CD1c-positive myeloid dendritic cell (primary cell): ENCODE results near the gene TMEM235.
A peak's percentile ranks its signal among the peaks of the same experiment; 100 is the strongest.
"Not testable (repeated sequence)": the region's sequence is repeated elsewhere in the genome, so short reads cannot be mapped to it uniquely, and the experiment has no call there.

Experiments used
- DNase-seq: peaks from one replicate; pipeline ENCODE4 v3.0.0-alpha.2; 2016; ENCODE audit errors: extremely low spot score

Gene TMEM235

GRCh38 chr17:78219396-78220150 lies 11.9 kb upstream of the TMEM235 start:
- DNase-seq, result no peak

- DNase-seq, result no peak
Measured at GRCh38 chr17:78223061-78223460, 8.4 kb upstream of the TMEM235 start.

DNA sequence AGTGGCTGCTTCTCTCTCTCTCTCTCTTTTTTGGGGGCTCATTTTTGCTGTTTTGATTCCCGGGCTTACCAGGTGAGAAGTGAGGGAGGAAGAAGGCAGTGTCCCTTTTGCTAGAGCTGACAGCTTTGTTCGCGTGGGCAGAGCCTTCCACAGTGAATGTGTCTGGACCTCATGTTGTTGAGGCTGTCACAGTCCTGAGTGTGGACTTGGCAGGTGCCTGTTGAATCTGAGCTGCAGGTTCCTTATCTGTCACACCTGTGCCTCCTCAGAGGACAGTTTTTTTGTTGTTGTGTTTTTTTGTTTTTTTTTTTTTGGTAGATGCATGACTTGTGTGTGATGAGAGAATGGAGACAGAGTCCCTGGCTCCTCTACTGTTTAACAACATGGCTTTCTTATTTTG lies 7.7 kb upstream of the TMEM235 start:
- no peak for DNase-seq

DNA sequence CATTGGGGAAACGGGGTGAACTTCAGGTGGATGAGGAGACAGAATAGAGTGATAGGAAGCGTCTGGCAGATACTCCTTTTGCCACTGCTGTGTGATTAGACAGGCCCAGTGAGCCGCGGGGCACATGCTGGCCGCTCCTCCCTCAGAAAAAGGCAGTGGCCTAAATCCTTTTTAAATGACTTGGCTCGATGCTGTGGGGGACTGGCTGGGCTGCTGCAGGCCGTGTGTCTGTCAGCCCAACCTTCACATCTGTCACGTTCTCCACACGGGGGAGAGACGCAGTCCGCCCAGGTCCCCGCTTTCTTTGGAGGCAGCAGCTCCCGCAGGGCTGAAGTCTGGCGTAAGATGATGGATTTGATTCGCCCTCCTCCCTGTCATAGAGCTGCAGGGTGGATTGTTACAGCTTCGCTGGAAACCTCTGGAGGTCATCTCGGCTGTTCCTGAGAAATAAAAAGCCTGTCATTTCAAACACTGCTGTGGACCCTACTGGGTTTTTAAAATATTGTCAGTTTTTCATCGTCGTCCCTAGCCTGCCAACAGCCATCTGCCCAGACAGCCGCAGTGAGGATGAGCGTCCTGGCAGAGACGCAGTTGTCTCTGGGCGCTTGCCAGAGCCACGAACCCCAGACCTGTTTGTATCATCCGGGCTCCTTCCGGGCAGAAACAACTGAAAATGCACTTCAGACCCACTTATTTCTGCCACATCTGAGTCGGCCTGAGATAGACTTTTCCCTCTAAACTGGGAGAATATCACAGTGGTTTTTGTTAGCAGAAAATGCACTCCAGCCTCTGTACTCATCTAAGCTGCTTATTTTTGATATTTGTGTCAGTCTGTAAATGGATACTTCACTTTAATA lies 7.0 kb upstream of the TMEM235 start:
- no peak for DNase-seq

- DNase-seq, result no peak
Measured at GRCh38 chr17:78225088-78225865, 6.2 kb upstream of the TMEM235 start.

- no peak for DNase-seq
Measured at GRCh38 chr17:78226055-78226758, 5.2 kb upstream of the TMEM235 start.

DNA sequence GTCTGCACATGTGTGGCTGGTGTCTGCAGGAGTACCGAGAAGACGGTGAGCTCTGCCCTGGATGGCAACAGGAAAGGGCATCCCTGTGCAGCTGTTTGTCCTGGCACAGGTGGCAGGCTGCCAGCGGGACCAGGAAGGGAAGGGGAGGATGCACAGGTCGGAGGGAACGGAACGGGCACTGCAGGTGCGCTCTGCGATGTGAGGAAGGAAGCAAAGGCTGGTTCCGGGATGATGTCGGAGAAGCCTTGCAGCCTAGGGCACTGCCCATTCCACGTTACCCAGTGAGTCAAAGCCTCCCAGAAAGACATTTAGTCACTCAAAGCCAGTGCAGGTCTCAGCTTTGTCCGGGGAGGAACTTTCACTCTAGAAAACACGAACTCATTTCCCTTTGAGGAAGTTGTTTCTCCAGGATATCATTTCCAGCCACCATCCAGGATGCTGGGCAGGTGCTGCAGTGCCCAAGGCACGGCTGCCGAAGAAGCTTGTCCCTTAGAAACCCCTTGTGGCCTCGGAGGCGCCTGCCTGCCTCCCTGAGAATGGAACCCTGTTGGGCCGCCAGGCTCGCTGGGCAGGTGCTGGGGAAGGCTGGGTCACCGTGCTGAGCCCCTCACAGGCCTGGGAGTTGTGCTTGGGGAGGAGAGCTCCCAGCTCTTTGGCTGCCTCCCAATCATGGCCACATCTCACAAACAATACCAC lies 4.5 kb upstream of the TMEM235 start:
- peak; percentile 82 for DNase-seq

DNA sequence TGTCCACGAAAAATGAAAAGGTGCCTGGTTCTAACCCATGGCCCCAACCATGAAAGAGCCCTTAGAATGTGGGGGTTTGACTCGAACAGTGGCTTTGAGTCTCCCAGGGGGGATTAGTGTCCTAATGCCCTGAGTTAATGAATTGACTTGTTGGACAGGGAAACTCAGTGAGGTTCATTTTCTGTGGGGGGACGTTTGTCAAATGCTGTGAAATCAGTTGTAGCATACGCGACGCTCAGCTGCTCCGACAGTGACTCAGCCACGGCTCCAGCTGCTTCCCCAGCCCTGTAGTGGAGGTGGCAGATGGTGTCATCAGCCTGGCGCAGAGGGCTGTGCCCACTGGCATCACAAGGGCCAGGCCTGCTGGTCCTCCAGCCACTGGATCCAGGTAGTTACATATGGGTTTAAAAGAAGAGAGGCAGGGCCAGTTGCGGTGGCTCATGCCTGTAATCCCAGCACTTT lies 3.9 kb upstream of the TMEM235 start:
- peak; percentile 80 for DNase-seq

DNA sequence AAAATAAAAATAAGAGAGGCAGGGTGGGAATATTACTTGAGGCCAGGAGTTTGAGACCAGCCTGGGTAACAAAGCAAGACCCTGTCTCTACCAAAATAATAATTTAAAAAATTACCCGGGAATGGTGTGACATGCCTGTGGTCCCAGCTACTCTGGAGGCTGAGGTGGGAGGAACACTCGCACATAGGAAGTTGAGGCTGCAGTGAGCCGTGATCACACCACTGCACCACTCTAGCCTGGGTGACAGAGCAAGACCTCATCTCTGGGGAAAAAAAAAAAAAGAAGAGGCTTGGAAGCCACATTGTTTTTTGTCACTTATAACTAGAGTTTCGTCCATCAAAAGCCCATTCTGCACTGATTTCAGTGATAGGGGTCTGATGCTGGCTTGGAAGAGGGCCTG lies 3.3 kb upstream of the TMEM235 start:
- no peak for DNase-seq

DNA sequence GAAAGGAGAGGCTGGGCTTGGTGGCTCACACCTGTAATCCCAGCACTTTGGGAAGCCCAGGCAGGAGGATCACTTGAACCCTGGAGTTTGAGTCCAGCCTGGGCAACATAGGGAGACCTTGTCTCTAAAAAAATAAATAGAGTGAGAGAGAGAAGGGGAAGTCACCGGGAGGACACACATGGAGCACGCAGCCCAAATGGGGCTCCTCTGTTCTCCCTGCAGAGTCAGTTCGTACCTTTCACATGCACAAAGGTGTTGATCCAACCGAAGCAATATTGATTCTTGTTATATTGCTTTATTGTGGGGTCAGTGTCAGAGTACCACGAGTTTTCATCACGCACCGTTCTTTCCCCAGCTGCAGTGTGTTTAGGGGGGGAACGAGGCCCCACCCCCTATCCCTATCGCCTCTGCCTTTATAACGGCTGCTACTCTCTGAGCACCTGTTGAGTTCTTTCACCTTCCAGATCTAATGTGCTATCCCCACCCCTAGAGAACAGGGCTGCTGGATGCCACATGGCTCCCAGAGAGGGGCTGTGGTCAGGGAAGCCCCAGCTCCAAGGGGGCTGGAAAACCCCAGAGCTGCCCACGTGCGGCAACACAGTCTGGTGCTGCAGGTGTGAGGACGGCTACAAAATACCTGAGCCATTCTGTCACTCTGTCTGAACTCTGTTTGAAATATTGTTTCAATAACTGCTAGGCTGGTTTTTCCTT lies 1.0 kb upstream of the TMEM235 start:
- no peak for DNase-seq

GRCh38 chr17:78231991-78232858 lies 794 bp downstream of the TMEM235 start:
- peak; percentile 22 for DNase-seq

GRCh38 chr17:78232859-78233173 lies 1.4 kb downstream of the TMEM235 start:
- DNase-seq, result peak; percentile 51

- no peak for DNase-seq
Measured at GRCh38 chr17:78233678-78234077, 2.2 kb downstream of the TMEM235 start.

GRCh38 chr17:78234261-78234865 lies 2.9 kb downstream of the TMEM235 start:
- no peak for DNase-seq

GRCh38 chr17:78235022-78235421 lies 3.6 kb downstream of the TMEM235 start:
- DNase-seq, result not testable (repeated sequence)

DNA sequence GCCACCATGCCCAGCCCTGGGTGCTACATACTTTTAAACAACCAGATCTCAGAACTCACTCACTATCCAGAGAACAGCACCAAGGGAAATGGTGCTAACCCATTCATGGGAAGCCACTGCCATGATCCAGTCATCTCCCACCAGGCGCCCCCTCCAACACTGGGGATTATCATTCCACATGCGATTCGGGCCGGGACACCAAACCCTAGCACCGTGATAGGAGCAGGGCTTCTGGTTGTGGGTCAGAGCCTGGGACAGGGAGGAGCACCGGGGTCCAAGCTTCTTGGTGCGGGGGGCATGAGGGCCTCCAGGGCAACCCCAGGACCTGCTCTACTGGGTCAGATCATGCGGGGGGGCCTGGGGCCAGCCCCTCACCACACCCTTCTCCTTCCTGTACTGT lies 4.5 kb downstream of the TMEM235 start:
- no peak for DNase-seq

DNA sequence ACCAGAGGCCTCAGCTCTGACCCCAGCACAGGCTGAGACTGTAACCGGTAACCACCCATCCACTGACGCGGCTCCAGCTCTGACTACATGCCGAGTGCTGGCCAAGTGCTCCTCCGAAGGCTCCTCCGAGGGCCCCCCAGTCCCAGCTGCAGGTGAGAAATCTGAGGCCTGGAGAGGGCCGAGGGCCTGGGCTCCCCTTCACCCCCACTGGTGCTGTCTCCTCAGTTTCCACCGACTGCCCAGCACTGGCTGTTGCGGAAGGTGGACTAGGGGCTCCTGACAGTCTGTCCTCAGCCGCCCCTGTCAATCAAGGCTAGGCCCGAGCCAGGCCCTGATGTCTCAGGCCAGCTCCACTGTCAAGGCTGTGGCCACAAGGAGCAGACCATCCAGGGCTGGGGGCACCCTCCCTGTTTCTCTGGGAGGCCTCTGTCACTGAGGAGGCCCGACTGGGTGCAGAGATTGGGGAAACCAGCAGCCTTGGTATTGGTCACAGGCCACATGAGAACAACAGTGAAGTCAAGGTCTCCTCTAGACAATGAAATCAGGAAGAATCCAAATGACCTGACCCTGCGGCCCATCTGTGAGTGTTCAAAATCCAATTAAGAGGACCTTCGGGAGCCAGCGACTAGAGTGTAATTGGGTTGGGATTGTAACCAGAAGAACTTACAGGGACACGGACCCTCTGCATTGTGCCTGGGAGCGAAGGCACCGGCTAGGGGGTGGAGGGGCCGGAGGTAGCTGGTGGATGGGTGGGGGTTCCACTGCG lies 5.1 kb downstream of the TMEM235 start:
- no peak for DNase-seq

DNA sequence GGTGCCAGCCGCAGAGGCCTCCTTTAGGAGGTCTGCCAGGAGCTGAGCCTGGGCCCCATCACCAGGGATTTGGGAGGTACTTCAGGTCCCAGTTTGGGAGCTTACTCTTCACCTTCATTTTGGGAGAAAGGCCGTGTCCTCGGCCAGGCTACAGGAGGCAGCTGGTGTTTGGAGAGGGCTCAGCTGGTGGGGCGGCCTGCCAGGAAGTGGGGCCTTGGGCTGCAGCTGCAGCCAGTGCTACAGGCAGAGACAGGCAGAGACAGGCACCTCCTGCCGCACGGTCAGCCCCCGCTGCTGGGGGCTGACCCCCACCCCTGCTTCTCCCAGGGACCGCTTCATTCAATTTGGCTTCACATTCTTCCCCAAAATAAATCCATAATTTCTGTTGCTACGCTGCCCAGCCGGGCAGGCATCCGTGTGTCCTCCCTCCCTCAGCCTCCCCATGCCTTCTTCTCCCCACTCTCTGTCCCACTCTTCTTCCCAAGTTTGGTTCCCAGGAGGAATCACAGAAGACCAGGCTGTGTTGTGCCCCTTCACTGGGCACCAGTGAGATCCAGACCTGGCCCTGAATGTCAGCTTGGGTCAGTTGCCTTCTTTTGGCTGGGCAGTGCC lies 6.1 kb downstream of the TMEM235 start:
- DNase-seq, result no peak
